ENCODE data around the gene DLX3. TPM values are rescaled to one million over a fixed set of nuclear protein-coding genes. Genes with fewer than 3 reads are reported as not detected.

The DLX3 gene
- total RNA-seq, 1 experiment from 2014 or later, result 0.74 TPM

GRCh38 chr17:49952912-49953497, 42.0 kb downstream of the DLX3 start:
- no peak for TF ChIP-seq MAX (CRISPR knock-in tag; IDR thresholded peaks at IDR 0.05)
- no peak for TF ChIP-seq ERG (CRISPR knock-in tag; IDR thresholded peaks at IDR 0.05)
- TF ChIP-seq FOXP4 (CRISPR knock-in tag; IDR thresholded peaks at IDR 0.05), result no peak
- no peak for TF ChIP-seq CREM (CRISPR knock-in tag; IDR thresholded peaks at IDR 0.05)
- no peak for TF ChIP-seq AR (CRISPR knock-in tag; IDR thresholded peaks at IDR 0.05)
- H3K27me3 Mint-ChIP-seq (ENCODE audit: low read depth), result peaks cover 30% of the 10 kb centered on the region
- H3K9me3 Mint-ChIP-seq, result no peaks in the 10 kb centered on the region
- ATAC-seq, result no peak
- H3K27ac Mint-ChIP-seq, result no peak overlapping the region
- H3K4me1 Mint-ChIP-seq, result peaks cover 10% of the 10 kb centered on the region
- DNase-seq (ENCODE audit: low spot score), result no peak
- ChIA-PET POLR2A (interaction anchor here (1.1 kb wide), 1 partner anchor 8 kb away, joined by 6 read pairs; no protein-coding TSS in a partner anchor), CTCF (interaction anchor here (0.5 to 4.3 kb wide), 50 partner anchors 9 to 456 kb away, joined by 3 to 146 read pairs (median 5); partner anchors contain the start of genes DLX3, ITGA3 and SLC35B1)
- no peak overlapping the region for H3K4me3 Mint-ChIP-seq
- H3K36me3 Mint-ChIP-seq, result no peaks in the 10 kb centered on the region

GRCh38 chr17:49952209-49952911, 42.7 kb downstream of the DLX3 start:
- TF ChIP-seq ATF3 (CRISPR knock-in tag; conservative IDR thresholded peaks at IDR 0.05) (no peak), CTCF (IDR thresholded peaks at IDR 0.05) (peak; percentile 72)
- H3K4me1 Mint-ChIP-seq, result peaks cover 10% of the 10 kb centered on the region
- ChIA-PET CTCF (interaction anchor here (0.5 to 4.3 kb wide), 51 partner anchors 10 to 455 kb away, joined by 3 to 146 read pairs (median 5); partner anchors contain the start of genes DLX3, ITGA3 and SLC35B1), POLR2A (interaction anchor here (0.6 to 1.1 kb wide), 2 partner anchors 9 to 64 kb away, joined by 3 to 6 read pairs; no protein-coding TSS in a partner anchor)
- no peak overlapping the region for H3K27ac Mint-ChIP-seq
- no peaks in the 10 kb centered on the region for H3K36me3 Mint-ChIP-seq
- DNase-seq (ENCODE audit: low spot score) (peak; percentile 95), ATAC-seq (peak; percentile 94)
- no peaks in the 10 kb centered on the region for H3K9me3 Mint-ChIP-seq
- no peak overlapping the region for H3K4me3 Mint-ChIP-seq
- H3K27me3 Mint-ChIP-seq (ENCODE audit: low read depth), result peaks cover 26% of the 10 kb centered on the region

GRCh38 chr17:49951362-49952082, 43.5 kb downstream of the DLX3 start:
- H3K4me3 Mint-ChIP-seq, result no peak overlapping the region
- no peaks in the 10 kb centered on the region for H3K9me3 Mint-ChIP-seq
- no peaks in the 10 kb centered on the region for H3K36me3 Mint-ChIP-seq
- peaks cover 10% of the 10 kb centered on the region for H3K4me1 Mint-ChIP-seq
- H3K27me3 Mint-ChIP-seq (ENCODE audit: low read depth), result peaks cover 17% of the 10 kb centered on the region
- CTCF ChIA-PET, result interaction anchor here (0.7 to 4.3 kb wide), 22 partner anchors 9 to 128 kb away, joined by 3 to 146 read pairs (median 10); partner anchors contain the start of gene DLX3
- DNase-seq (ENCODE audit: low spot score), result no peak
- H3K27ac Mint-ChIP-seq, result no peak overlapping the region
- no peak for ATAC-seq
- POLR2A ChIA-PET, result interaction anchor here (1.4 kb wide), 1 partner anchor 71 kb away, joined by 3 read pairs; no protein-coding TSS in a partner anchor
- TF ChIP-seq CTCF (IDR thresholded peaks at IDR 0.05), result no peak
- TF ChIP-seq PRRX2 (CRISPR knock-in tag; IDR thresholded peaks at IDR 0.05), result no peak
- no peak for TF ChIP-seq AFF4 (CRISPR knock-in tag; IDR thresholded peaks at IDR 0.05; ENCODE audit: borderline replicate concordance)

Measured in WTC11 (cell line).